Measurements from ENCODE around the gene UBTD2.
"Not testable (repeated sequence)": the region's sequence is repeated elsewhere in the genome, so short reads cannot be mapped to it uniquely, and the experiment has no call there.

UBTD2 gene

GRCh38 chr5:172283020-172283861 lies at the start of gene UBTD2:
Gene UBTD2, minus strand, starts transcription at chr5:172283764. Its CDS starts 99 bp downstream, at chr5:172283665.
- TF ChIP-seq CTCF (IDR thresholded peaks at IDR 0.05) (peak; percentile 62), ZFX (IDR thresholded peaks at IDR 0.05; ENCODE audit: borderline replicate concordance) (no peak)
- H3K27ac ChIP-seq: peak within 1 kb of the TSS; percentile 80

GRCh38 chr5:172326901-172327300 lies 43.3 kb upstream of the UBTD2 start:
- not testable (repeated sequence) for H3K27ac ChIP-seq

GRCh38 chr5:172325452-172325851 lies 41.9 kb upstream of the UBTD2 start:
- TF ChIP-seq ZFX (IDR thresholded peaks at IDR 0.05; ENCODE audit: borderline replicate concordance) (no peak), CTCF (IDR thresholded peaks at IDR 0.05) (no peak)
- H3K27ac ChIP-seq: no peak overlapping the region

GRCh38 chr5:172322028-172322965 lies 38.7 kb upstream of the UBTD2 start:
- TF ChIP-seq CTCF (IDR thresholded peaks at IDR 0.05): no peak
- TF ChIP-seq ZFX (IDR thresholded peaks at IDR 0.05; ENCODE audit: borderline replicate concordance): no peak
- no peak overlapping the region for H3K27ac ChIP-seq

- TF ChIP-seq ZFX (IDR thresholded peaks at IDR 0.05; ENCODE audit: borderline replicate concordance) (no peak), CTCF (IDR thresholded peaks at IDR 0.05) (no peak)
- H3K27ac ChIP-seq: no peak overlapping the region
Observed at GRCh38 chr5:172321593-172321992, 38.0 kb upstream of the UBTD2 start.

- TF ChIP-seq ZFX (IDR thresholded peaks at IDR 0.05; ENCODE audit: borderline replicate concordance) (no peak), CTCF (IDR thresholded peaks at IDR 0.05) (no peak)
Observed at GRCh38 chr5:172319708-172320441, 36.3 kb upstream of the UBTD2 start.

More at GRCh38 chr5:172319708-172320441, 36.3 kb upstream of the UBTD2 start:
- no peak overlapping the region for H3K27ac ChIP-seq
